PFSK-1 (cell line): ENCODE results near the gene PCDHGB5.

Experiments used
- FOXP2 ChIP-seq: optimal IDR thresholded peaks from 2 replicates; pipeline ENCODE3; 2011; ENCODE audit warnings: borderline replicate concordance, control low read depth, inconsistent platforms; ENCODE audit not compliant: insufficient read depth; ENCODE audit errors: extremely low read length, extremely low read depth
- POLR2AphosphoS5 ChIP-seq: IDR thresholded peaks from 2 replicates; pipeline ENCODE4 v1.6.1; 2012; ENCODE audit warnings: low read depth, mild to moderate bottlenecking, control low read depth, low read length, moderate library complexity
- REST ChIP-seq, 2 experiments: IDR thresholded peaks; 2 replicates each; pipeline versions ENCODE4 v1.6.1 to v1.8.0; 2011 to 2012; ENCODE audit warnings: low read depth in 2 of 2, low read length in 2 of 2, control low read depth in 1 of 2, inconsistent platforms in 1 of 2, mild to moderate bottlenecking in 1 of 2, moderate library complexity in 1 of 2; ENCODE audit not compliant: insufficient read depth in 1 of 2
- SIN3A ChIP-seq: IDR thresholded peaks from 2 replicates; pipeline ENCODE4 v1.6.1; 2012; ENCODE audit warnings: mild to moderate bottlenecking, low read length, moderate library complexity, borderline replicate concordance; ENCODE audit not compliant: insufficient read depth
- TAF1 ChIP-seq: IDR thresholded peaks from 2 replicates; pipeline ENCODE4 v1.6.1; 2012; ENCODE audit warnings: low read length, control low read depth, borderline replicate concordance; ENCODE audit not compliant: insufficient read depth

The PCDHGB5 gene

GRCh38 chr5:141430332-141431113 lies 32.8 kb downstream of the PCDHGB5 start, which contains the start of gene PCDHGA12:
Gene PCDHGA12 (plus strand): TSS chr5:141430507. CDS start chr5:141430760, 253 bp downstream.
- no peak for TF ChIP-seq TAF1
- TF ChIP-seq SIN3A, result no peak
- TF ChIP-seq POLR2AphosphoS5, result no peak
- TF ChIP-seq FOXP2, result no peak
- no peak for TF ChIP-seq REST (IDR thresholded peaks at IDR 0.05; ENCODE audit: insufficient read depth in 1 of 2, low read depth in 2 of 2, low read length in 2 of 2)

- TF ChIP-seq POLR2AphosphoS5 (no peak), TAF1 (no peak), SIN3A (no peak), FOXP2 (no peak), REST (IDR thresholded peaks at IDR 0.05; ENCODE audit: insufficient read depth in 1 of 2, low read depth in 2 of 2, low read length in 2 of 2) (no peak)
Observed at GRCh38 chr5:141431286-141431685, 33.5 kb downstream of the PCDHGB5 start.

GRCh38 chr5:141434006-141434405 lies 36.3 kb downstream of the PCDHGB5 start:
- TF ChIP-seq TAF1, result no peak
- no peak for TF ChIP-seq REST (IDR thresholded peaks at IDR 0.05; ENCODE audit: insufficient read depth in 1 of 2, low read depth in 2 of 2, low read length in 2 of 2)
- TF ChIP-seq FOXP2, result no peak
- TF ChIP-seq SIN3A, result no peak
- TF ChIP-seq POLR2AphosphoS5, result no peak

DNA sequence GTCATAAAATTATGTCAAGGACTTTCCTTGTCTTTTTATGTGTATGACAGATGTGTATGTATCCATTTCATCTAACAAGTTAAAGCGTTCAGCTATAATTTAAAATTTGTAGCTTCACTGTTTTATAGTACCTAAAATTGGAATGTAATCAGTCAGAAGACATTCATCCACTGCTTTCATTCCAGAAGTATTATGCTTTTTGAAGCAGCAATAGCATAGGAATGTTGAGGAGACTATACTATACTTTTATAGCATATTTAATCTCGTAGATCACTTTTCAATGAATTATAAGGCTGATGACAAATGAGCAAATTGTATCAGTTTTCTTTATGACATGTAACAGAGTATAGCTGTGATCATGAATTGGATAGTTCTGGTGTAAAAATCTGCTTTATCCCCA lies 39.5 kb downstream of the PCDHGB5 start:
- no peak for TF ChIP-seq SIN3A
- no peak for TF ChIP-seq TAF1
- TF ChIP-seq POLR2AphosphoS5, result no peak
- no peak for TF ChIP-seq FOXP2
- TF ChIP-seq REST (IDR thresholded peaks at IDR 0.05; ENCODE audit: insufficient read depth in 1 of 2, low read depth in 2 of 2, low read length in 2 of 2), result no peak
